GM19372 (cell line): ENCODE measurements around the gene TES.
"Not testable (repeated sequence)": the region's sequence is repeated elsewhere in the genome, so short reads cannot be mapped to it uniquely, and the experiment has no call there.

Source experiments
- ATAC-seq: cut with Tn5 transposase; IDR thresholded peaks from one replicate; pipeline ENCODE4 v1.9.1; 2021; ENCODE audit warnings: mild to moderate bottlenecking, low read depth, moderate library complexity; ENCODE audit not compliant: unreplicated experiment

TES gene

GRCh38 chr7:116210345-116211005 is at the start of gene TES:
TSS of gene TES (plus strand) at chr7:116210539. CDS start at chr7:116210708, 169 bp downstream.
- ATAC-seq = peak; percentile 83

- ATAC-seq = no peak
Observed at GRCh38 chr7:116161728-116162127, 48.6 kb upstream of the TES start.

- ATAC-seq = no peak
Observed at GRCh38 chr7:116162254-116162653, 48.1 kb upstream of the TES start.

GRCh38 chr7:116162992-116163391 is 47.3 kb upstream of the TES start:
- ATAC-seq = no peak

GRCh38 chr7:116164552-116165306 is 45.6 kb upstream of the TES start:
- ATAC-seq = no peak

- ATAC-seq = peak; percentile 62
Observed at GRCh38 chr7:116165717-116166116, 44.6 kb upstream of the TES start.

GRCh38 chr7:116166156-116166555 is 44.2 kb upstream of the TES start:
- no peak for ATAC-seq

- no peak for ATAC-seq
Observed at GRCh38 chr7:116167177-116167576, 43.2 kb upstream of the TES start.

GRCh38 chr7:116169060-116169459 is 41.3 kb upstream of the TES start:
- no peak for ATAC-seq

- ATAC-seq = no peak
Observed at GRCh38 chr7:116170180-116170579, 40.2 kb upstream of the TES start.

- no peak for ATAC-seq
Observed at GRCh38 chr7:116171094-116171493, 39.2 kb upstream of the TES start.

GRCh38 chr7:116172353-116172752 is 38.0 kb upstream of the TES start:
- no peak for ATAC-seq

- ATAC-seq = peak; percentile 71
Observed at GRCh38 chr7:116173051-116174028, 37.0 kb upstream of the TES start.

- ATAC-seq = not testable (repeated sequence)
Observed at GRCh38 chr7:116175095-116175494, 35.2 kb upstream of the TES start.

- no peak for ATAC-seq
Observed at GRCh38 chr7:116176226-116176625, 34.1 kb upstream of the TES start.

GRCh38 chr7:116177009-116177408 is 33.3 kb upstream of the TES start:
- no peak for ATAC-seq

- peak; percentile 92 for ATAC-seq
Observed at GRCh38 chr7:116180302-116180701, 30.0 kb upstream of the TES start.

GRCh38 chr7:116182023-116182422 is 28.3 kb upstream of the TES start:
- ATAC-seq = no peak

GRCh38 chr7:116185450-116185849 is 24.9 kb upstream of the TES start:
- no peak for ATAC-seq

GRCh38 chr7:116185956-116186355 is 24.4 kb upstream of the TES start:
- ATAC-seq = no peak

- no peak for ATAC-seq
Observed at GRCh38 chr7:116187400-116187799, 22.9 kb upstream of the TES start.
